ENCODE data around the gene BRDT. TPM values are rescaled to one million over a fixed set of nuclear protein-coding genes. Genes with fewer than 3 reads are reported as not detected.

BRDT gene
- total RNA-seq, 4 donors from 2014 or later = not detected

DNA sequence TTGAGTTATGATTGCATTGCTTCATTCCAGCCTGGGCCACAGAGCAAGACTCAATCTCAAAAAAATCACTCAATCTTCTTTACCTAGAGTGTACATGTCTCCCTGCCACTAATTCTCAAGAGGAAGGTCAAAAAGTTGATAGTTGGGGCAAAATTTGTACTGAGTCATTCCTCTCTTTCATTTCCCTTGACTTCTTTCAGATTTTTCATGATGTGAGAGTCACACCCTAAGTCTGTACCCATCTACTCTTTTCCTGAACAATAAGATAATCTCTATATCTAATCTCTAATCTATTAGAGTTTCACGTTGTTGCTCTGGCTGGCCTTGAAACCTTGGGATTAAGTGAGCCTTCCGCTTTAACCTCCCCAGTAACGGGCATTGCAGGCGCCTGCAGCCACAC, 1.1 kb upstream of the BRDT start:
- no peak for DNase-seq (ENCODE audit: low spot score in 2 of 2)
- no peaks in the 10 kb centered on the region for H3K9me3 ChIP-seq
- no peak overlapping the region for H3K27ac ChIP-seq
- WGBS = 75% methylated on average over 4 of the region's 4 CpGs
- no peak overlapping the region for H3K4me3 ChIP-seq
- no peaks in the 10 kb centered on the region for H3K27me3 ChIP-seq
- no peaks in the 10 kb centered on the region for H3K36me3 ChIP-seq
- TF ChIP-seq POLR2AphosphoS5 (IDR thresholded peaks at IDR 0.05) = no peak
- TF ChIP-seq, protein P1, sequence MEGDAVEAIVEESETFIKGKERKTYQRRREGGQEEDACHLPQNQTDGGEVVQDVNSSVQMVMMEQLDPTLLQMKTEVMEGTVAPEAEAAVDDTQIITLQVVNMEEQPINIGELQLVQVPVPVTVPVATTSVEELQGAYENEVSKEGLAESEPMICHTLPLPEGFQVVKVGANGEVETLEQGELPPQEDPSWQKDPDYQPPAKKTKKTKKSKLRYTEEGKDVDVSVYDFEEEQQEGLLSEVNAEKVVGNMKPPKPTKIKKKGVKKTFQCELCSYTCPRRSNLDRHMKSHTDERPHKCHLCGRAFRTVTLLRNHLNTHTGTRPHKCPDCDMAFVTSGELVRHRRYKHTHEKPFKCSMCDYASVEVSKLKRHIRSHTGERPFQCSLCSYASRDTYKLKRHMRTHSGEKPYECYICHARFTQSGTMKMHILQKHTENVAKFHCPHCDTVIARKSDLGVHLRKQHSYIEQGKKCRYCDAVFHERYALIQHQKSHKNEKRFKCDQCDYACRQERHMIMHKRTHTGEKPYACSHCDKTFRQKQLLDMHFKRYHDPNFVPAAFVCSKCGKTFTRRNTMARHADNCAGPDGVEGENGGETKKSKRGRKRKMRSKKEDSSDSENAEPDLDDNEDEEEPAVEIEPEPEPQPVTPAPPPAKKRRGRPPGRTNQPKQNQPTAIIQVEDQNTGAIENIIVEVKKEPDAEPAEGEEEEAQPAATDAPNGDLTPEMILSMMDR (IDR thresholded peaks at IDR 0.05) = no peak
- no peak for TF ChIP-seq EP300 (IDR thresholded peaks at IDR 0.05)
- TF ChIP-seq POLR2A (IDR thresholded peaks at IDR 0.05) = no peak
- no peaks in the 10 kb centered on the region for H3K4me1 ChIP-seq

GRCh38 chr1:91948501-91949355, 473 bp upstream of the BRDT start:
- no peak for DNase-seq (ENCODE audit: low spot score in 2 of 2)
- Histone ChIP-seq H3K36me3 (no peaks in the 10 kb centered on the region), H3K27ac (no peak overlapping the region), H3K9me3 (no peaks in the 10 kb centered on the region), H3K27me3 (no peaks in the 10 kb centered on the region), H3K4me3 (no peak overlapping the region), H3K4me1 (no peaks in the 10 kb centered on the region)
- TF ChIP-seq POLR2A (IDR thresholded peaks at IDR 0.05) = no peak
- no peak for TF ChIP-seq POLR2AphosphoS5 (IDR thresholded peaks at IDR 0.05)
- TF ChIP-seq EP300 (IDR thresholded peaks at IDR 0.05) = no peak
- TF ChIP-seq, protein P1 (IDR thresholded peaks at IDR 0.05) = no peak
- 74% methylated on average over 29 of the region's 29 CpGs for WGBS

DNA sequence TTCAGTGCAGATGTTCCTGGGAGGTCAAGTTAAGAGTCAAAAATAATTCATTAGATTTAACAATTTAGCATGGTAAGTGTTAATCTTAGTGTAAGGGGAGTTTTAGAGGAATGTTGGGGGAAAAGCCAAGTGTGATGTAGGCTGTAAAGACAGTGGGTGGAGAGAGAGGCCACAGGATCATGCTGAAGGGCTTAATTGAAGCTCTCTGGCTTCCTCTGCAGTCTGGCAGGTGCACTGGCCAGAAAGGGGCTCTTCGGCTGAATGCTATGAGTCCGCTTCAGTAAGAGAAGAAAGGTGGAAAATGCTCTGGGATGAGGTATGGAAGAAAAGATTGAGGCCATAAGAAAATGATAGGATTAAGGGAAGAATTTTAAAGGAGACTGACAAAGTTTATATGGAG, 3.0 kb downstream of the BRDT start:
- TF ChIP-seq, protein P1 (IDR thresholded peaks at IDR 0.05) = no peak
- TF ChIP-seq EP300 (IDR thresholded peaks at IDR 0.05) (no peak), POLR2A (IDR thresholded peaks at IDR 0.05) (no peak), POLR2AphosphoS5 (IDR thresholded peaks at IDR 0.05) (no peak)
- H3K27me3 ChIP-seq = no peaks in the 10 kb centered on the region
- no peaks in the 10 kb centered on the region for H3K9me3 ChIP-seq
- 47% methylated on average over 2 of the region's 2 CpGs for WGBS
- no peak overlapping the region for H3K4me3 ChIP-seq
- no peaks in the 10 kb centered on the region for H3K36me3 ChIP-seq
- H3K27ac ChIP-seq = no peak overlapping the region
- no peaks in the 10 kb centered on the region for H3K4me1 ChIP-seq
- DNase-seq (ENCODE audit: low spot score in 2 of 2) = no peak

DNA sequence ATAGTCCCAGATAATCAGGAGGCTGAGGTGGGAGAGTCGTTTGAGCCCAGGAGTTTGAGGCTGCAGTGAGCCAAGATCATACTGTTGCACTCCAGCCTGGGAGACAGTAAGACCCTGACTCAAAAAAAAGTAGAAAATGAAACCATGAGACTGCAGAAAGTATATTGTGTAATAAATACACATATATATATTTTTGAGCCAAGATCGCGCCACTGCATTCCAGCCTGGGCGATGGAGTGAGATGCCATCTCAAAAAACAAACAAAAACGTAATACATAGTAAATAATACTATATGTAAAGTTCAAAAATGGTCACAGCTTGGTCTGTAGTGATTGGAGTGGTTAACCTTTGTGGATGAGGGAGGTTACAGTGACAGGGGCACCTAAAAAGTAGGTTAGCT, 9.7 kb downstream of the BRDT start:
- Histone ChIP-seq H3K9me3 (no peaks in the 10 kb centered on the region), H3K4me1 (no peaks in the 10 kb centered on the region), H3K36me3 (no peaks in the 10 kb centered on the region), H3K4me3 (no peak overlapping the region), H3K27me3 (no peaks in the 10 kb centered on the region), H3K27ac (no peak overlapping the region)
- no peak for DNase-seq (ENCODE audit: low spot score in 2 of 2)
- WGBS = 84% methylated on average over 5 of the region's 5 CpGs
- TF ChIP-seq, protein P1 (IDR thresholded peaks at IDR 0.05) = no peak
- TF ChIP-seq EP300 (IDR thresholded peaks at IDR 0.05) = no peak
- TF ChIP-seq POLR2AphosphoS5 (IDR thresholded peaks at IDR 0.05) = no peak
- TF ChIP-seq POLR2A (IDR thresholded peaks at IDR 0.05) = no peak

DNA sequence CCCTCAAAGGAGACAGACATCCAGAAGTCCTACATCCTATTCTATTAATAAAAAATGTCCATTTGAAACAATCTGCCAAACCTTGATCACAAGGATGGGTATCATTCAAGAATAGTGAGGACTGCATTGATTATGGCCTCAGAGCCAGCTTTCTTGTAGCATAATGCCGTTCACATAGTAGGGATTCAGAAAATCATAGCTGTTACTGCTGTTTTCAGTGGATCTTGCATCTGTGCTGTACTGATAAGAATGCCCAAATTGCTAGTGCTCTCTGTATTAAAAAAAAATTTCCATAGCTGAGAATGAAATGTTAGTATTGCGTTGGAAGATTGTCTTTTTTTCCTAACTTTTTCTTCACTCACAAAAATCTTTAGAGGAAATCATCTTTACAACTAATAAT, 19.1 kb downstream of the BRDT start:
- Histone ChIP-seq H3K27me3 (no peaks in the 10 kb centered on the region), H3K9me3 (no peaks in the 10 kb centered on the region), H3K4me1 (no peaks in the 10 kb centered on the region), H3K27ac (no peak overlapping the region), H3K36me3 (no peaks in the 10 kb centered on the region), H3K4me3 (no peak overlapping the region)
- TF ChIP-seq, protein P1 (IDR thresholded peaks at IDR 0.05) = no peak
- TF ChIP-seq POLR2A (IDR thresholded peaks at IDR 0.05) (no peak), POLR2AphosphoS5 (IDR thresholded peaks at IDR 0.05) (no peak), EP300 (IDR thresholded peaks at IDR 0.05) (no peak)
- no peak for DNase-seq (ENCODE audit: low spot score in 2 of 2)
- 87% methylated on average over 2 of the region's 2 CpGs for WGBS

All from suprapubic skin (tissue), 4 donors.